Tibial artery (tissue), 4 donors: ENCODE results near the gene MCAM.

Source experiments
- DNase-seq, 2 donors: peaks; one replicate each; pipeline ENCODE4 v3.0.0-alpha.2; 2019
- H3K27ac ChIP-seq, 2 donors: fragments of 200-600 bp; sonication (generic) in 1 of 2; 1 replicate in 1 of 2; 2 replicates in 1 of 2; pipeline ENCODE4 v1.5.1; 2018 to 2019; ENCODE audit warnings: mild to moderate bottlenecking in 1 of 2
- H3K27me3 ChIP-seq, 2 donors: fragments of 200-600 bp; sonication (generic) in 1 of 2; one replicate each; pipeline versions ENCODE4 v1.5.1 to v1.6.0; 2016 to 2019
- H3K36me3 ChIP-seq, 3 donors: fragments of 200-600 bp; sonication (generic) in 2 of 3; one replicate each; pipeline ENCODE4 v1.5.1; 2016 to 2019; ENCODE audit warnings: mild to moderate bottlenecking in 2 of 3
- H3K4me1 ChIP-seq, 4 donors: fragments of 200-600 bp; sonication (generic) in 2 of 4; 1 replicate in 3 of 4; 2 replicates in 1 of 4; pipeline ENCODE4 v1.5.1; 2016 to 2019
- H3K4me3 ChIP-seq, 2 donors: fragments of 200-600 bp; sonication (generic) in 1 of 2; 1 replicate in 1 of 2; 2 replicates in 1 of 2; pipeline ENCODE4 v1.5.1; 2018 to 2019; ENCODE audit warnings: mild to moderate bottlenecking in 2 of 2
- H3K9me3 ChIP-seq, 3 donors: fragments of 200-600 bp; sonication (generic) in 1 of 3; one replicate each; pipeline ENCODE4 v1.5.1; 2016 to 2019
- CTCF ChIP-seq, 2 experiments: fragments of 200-600 bp in 1 of 2; fragments of 450-650 bp in 1 of 2; IDR thresholded peaks; one replicate each; pipeline ENCODE4 v1.5.1; 2017 to 2019; ENCODE audit warnings: antibody characterized with exemption in 2 of 2, mild to moderate bottlenecking in 1 of 2, moderate library complexity in 1 of 2
- intact Hi-C: fragments of 100-400 bp; cut with DNase I; formaldehyde crosslinking; loops from one replicate; pipeline ENCODE4 v1.15.0; 2023; ENCODE audit warnings: low total_unique reads

Gene MCAM

GRCh38 chr11:119318240-119319135, 1.6 kb upstream of the MCAM start:
- intact Hi-C loops = no loop called here

DNA sequence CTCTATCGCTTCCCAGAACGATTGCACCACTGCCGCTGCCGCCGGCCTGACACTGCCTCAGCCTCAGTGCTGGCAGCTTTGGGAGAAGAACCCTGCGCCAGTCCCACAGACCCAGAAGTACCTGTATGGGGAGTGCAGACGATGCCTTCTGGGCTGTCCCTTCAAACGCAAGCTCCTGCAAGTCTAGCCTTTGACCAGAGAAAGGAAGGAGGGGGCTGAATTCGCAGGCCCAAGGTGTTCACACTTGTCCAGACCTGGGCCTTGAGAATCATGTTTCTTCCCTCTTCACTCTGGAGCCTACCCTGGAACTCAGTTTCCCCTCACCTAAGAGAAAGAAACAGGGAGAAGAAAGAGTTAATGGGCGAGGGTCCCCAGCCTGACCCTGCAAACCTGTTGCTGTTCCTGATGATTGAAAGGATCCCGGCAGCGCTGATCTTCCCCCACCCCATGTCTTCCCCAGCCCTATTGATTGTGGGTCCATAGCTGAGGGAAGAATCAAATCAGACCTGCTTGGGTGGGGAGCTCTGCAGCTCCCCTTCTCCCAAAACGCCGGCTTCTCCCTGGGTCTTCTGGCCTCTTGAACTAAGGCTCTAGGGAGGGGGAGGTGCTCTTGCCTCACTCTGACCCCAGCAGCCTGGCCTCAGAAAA, 786 bp upstream of the MCAM start:
- no peaks in the 10 kb centered on the region for H3K27me3 ChIP-seq
- intact Hi-C loops = no loop called here

More at GRCh38 chr11:119318240-119319135, 1.6 kb upstream of the MCAM start:
- DNase-seq = peak in 1 of 2 donors; percentile 85
- H3K36me3 ChIP-seq = peaks cover 15 to 25% (median 22%) of the 10 kb centered on the region in 3 donors
- peaks cover 0 to 81% (median 65%) of the 10 kb centered on the region in 4 donors for H3K4me1 ChIP-seq
- H3K4me3 ChIP-seq = peak overlapping the region; percentile 97 to 99
- TF ChIP-seq CTCF (IDR thresholded peaks at IDR 0.05) = no peak
- H3K27ac ChIP-seq = peak overlapping the region; percentile 99
- no peaks in the 10 kb centered on the region for H3K9me3 ChIP-seq
- H3K27me3 ChIP-seq = no peaks in the 10 kb centered on the region

DNA sequence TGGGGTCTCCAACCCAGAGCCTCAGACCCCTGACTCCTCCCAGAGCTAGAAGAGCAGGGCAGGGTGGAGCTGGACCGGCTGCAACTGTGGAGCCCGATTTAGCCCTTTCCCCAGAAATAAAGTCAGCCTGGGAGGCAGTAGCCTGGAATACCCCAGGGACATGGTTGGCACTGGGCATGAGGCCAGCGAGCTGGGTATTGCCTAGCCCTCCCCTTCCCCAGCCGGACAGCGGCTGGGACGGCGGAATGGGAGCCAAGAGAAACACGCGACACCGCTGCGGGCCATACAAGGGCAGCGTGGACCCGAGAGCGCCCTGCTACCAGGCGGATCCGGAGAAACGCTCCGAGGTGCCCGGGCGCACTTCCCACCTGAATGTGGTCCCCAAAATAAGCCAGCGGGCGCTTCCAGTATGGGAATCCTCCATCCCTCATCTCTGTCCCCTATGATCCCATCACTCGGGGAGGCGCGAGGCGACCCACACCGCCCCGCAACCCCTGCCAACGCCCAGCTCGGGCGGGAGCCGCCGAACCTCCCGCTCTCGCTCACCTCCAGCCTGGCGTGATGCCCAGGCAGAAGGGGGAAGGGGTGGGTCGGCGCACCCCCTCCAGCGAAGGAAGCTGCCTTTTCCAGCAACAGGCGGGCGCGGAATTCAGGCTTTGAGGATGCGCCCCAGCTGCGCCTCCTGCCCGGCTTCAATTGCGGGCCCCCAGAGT, 758 bp downstream of the MCAM start:
- H3K27me3 ChIP-seq = no peaks in the 10 kb centered on the region
- DNase-seq = peak; percentile 87 to 98
- intact Hi-C loops = no loop called here
- TF ChIP-seq CTCF (IDR thresholded peaks at IDR 0.05) = no peak
- peak overlapping the region; percentile 99 for H3K27ac ChIP-seq
- no peaks in the 10 kb centered on the region for H3K9me3 ChIP-seq
- peaks cover 0 to 84% (median 68%) of the 10 kb centered on the region in 4 donors for H3K4me1 ChIP-seq
- H3K4me3 ChIP-seq = peak overlapping the region; percentile 97 to 99
- peaks cover 39 to 48% (median 45%) of the 10 kb centered on the region in 3 donors for H3K36me3 ChIP-seq

More for the DNA sequence above, 786 bp upstream of the MCAM start:
- peaks cover 23 to 32% (median 30%) of the 10 kb centered on the region in 3 donors for H3K36me3 ChIP-seq
- no peak for TF ChIP-seq CTCF (IDR thresholded peaks at IDR 0.05)
- H3K4me3 ChIP-seq = peak overlapping the region; percentile 97 to 99
- no peak for DNase-seq
- peak overlapping the region; percentile 99 for H3K27ac ChIP-seq
- peaks cover 0 to 79% (median 65%) of the 10 kb centered on the region in 4 donors for H3K4me1 ChIP-seq
- H3K9me3 ChIP-seq = no peaks in the 10 kb centered on the region

- Histone ChIP-seq H3K4me3 (peak overlapping the region; percentile 97 to 99), H3K27me3 (no peaks in the 10 kb centered on the region), H3K27ac (peak overlapping the region; percentile 99), H3K9me3 (no peaks in the 10 kb centered on the region), H3K4me1 (peaks cover 0 to 84% (median 70%) of the 10 kb centered on the region in 4 donors), H3K36me3 (peaks cover 47 to 56% (median 53%) of the 10 kb centered on the region in 3 donors)
- peak; percentile 31 to 36 for TF ChIP-seq CTCF (IDR thresholded peaks at IDR 0.05)
- peak in 1 of 2 donors; percentile 91 for DNase-seq
- intact Hi-C loops = no loop called here
These were observed 1.6 kb downstream of the MCAM start for GRCh38 chr11:119315131-119316015.
